Measurements from ENCODE around the gene ETV6. TPM values are rescaled to one million over a fixed set of nuclear protein-coding genes. Genes with fewer than 3 reads are reported as not detected.
A peak's percentile ranks its signal among the peaks of the same experiment; 100 is the strongest.

ETV6 gene
- total RNA-seq, 2 experiments from 2014 or later = 28.5 to 30.2 TPM

- CTCF ChIA-PET = interaction anchor here (0.7 kb wide), 1 partner anchor 10 kb away, joined by 4 read pairs; no protein-coding TSS in a partner anchor
- Mint-ChIP-seq H3K9me3 (no peaks in the 10 kb centered on the region), H3K27me3 (no peaks in the 10 kb centered on the region)
Observed at GRCh38 chr12:11808931-11809330, 159.5 kb downstream of the ETV6 start.

GRCh38 chr12:11810206-11810545 is 160.7 kb downstream of the ETV6 start:
- Histone ChIP-seq H3K27me3 (ENCODE audit: control insufficient read depth in 1 of 2, insufficient read depth in 2 of 2, low read length in 2 of 2) (no peaks in the 10 kb centered on the region), H3K36me3 (ENCODE audit: insufficient read depth, low read length) (no peaks in the 10 kb centered on the region), H3K9me3 (ENCODE audit: control insufficient read depth in 1 of 2, insufficient read depth in 1 of 2, low read length in 2 of 2) (no peaks in the 10 kb centered on the region), H3K4me3 (ENCODE audit: low read length) (no peak overlapping the region), H3K4me1 (ENCODE audit: insufficient read depth, low read length) (peaks cover 29% of the 10 kb centered on the region), H3K27ac (ENCODE audit: low read depth in 1 of 2, low read length in 2 of 2) (no peak overlapping the region)
- DNase-seq (no peak), ATAC-seq (ENCODE audit: poor library complexity) (no peak)
- ChIA-PET CTCF (interaction anchor here (0.6 to 0.7 kb wide), 2 partner anchors 15 to 229 kb away, joined by 3 to 4 read pairs; no protein-coding TSS in a partner anchor), POLR2A (no interaction called here)
- Mint-ChIP-seq H3K4me3 (no peak overlapping the region), H3K27me3 (no peaks in the 10 kb centered on the region), H3K4me1 (ENCODE audit: low read depth) (peaks cover 86% of the 10 kb centered on the region), H3K9me3 (no peaks in the 10 kb centered on the region), H3K36me3 (ENCODE audit: low read depth) (no peaks in the 10 kb centered on the region), H3K27ac (no peak overlapping the region)
- intact Hi-C loops (cut with DNase I, micrococcal nuclease) = loop anchor here in 1 of 2 experiments (5.0 to 10.0 kb wide), 2 partner anchors 225 to 228 kb away; no protein-coding TSS in a partner anchor
- no peak for TF ChIP-seq CTCF (IDR thresholded peaks at IDR 0.05)

More at GRCh38 chr12:11808931-11809330, 159.5 kb downstream of the ETV6 start:
- Histone ChIP-seq H3K4me1 (ENCODE audit: insufficient read depth, low read length) (peaks cover 23% of the 10 kb centered on the region), H3K27me3 (ENCODE audit: control insufficient read depth in 1 of 2, insufficient read depth in 2 of 2, low read length in 2 of 2) (no peaks in the 10 kb centered on the region), H3K9me3 (ENCODE audit: control insufficient read depth in 1 of 2, insufficient read depth in 1 of 2, low read length in 2 of 2) (no peaks in the 10 kb centered on the region), H3K4me3 (ENCODE audit: low read length) (no peak overlapping the region), H3K36me3 (ENCODE audit: insufficient read depth, low read length) (no peaks in the 10 kb centered on the region), H3K27ac (ENCODE audit: low read depth in 1 of 2, low read length in 2 of 2) (no peak overlapping the region)
- H3K4me3 Mint-ChIP-seq = no peak overlapping the region
- peaks cover 82% of the 10 kb centered on the region for H3K4me1 Mint-ChIP-seq (ENCODE audit: low read depth)
- intact Hi-C loops (cut with DNase I, micrococcal nuclease) = no loop called here
- POLR2A ChIA-PET = interaction anchor here (0.9 kb wide), 1 partner anchor 12 kb away, joined by 3 read pairs; no protein-coding TSS in a partner anchor
- ATAC-seq (ENCODE audit: poor library complexity) (no peak), DNase-seq (no peak)
- peak overlapping the region; percentile 21 for H3K27ac Mint-ChIP-seq
- H3K36me3 Mint-ChIP-seq (ENCODE audit: low read depth) = no peaks in the 10 kb centered on the region
- no peak for TF ChIP-seq CTCF (IDR thresholded peaks at IDR 0.05)

- POLR2A ChIA-PET = no interaction called here
- H3K4me3 ChIP-seq (ENCODE audit: low read length) = no peak overlapping the region
- no peaks in the 10 kb centered on the region for H3K9me3 ChIP-seq (ENCODE audit: control insufficient read depth in 1 of 2, insufficient read depth in 1 of 2, low read length in 2 of 2)
- H3K36me3 Mint-ChIP-seq (ENCODE audit: low read depth) = no peaks in the 10 kb centered on the region
- intact Hi-C loops (cut with DNase I, micrococcal nuclease) = loop anchor here in 1 of 2 experiments (5.0 to 10.0 kb wide), 2 partner anchors 224 to 229 kb away; no protein-coding TSS in a partner anchor
- CTCF ChIA-PET = interaction anchor here (1.0 kb wide), 1 partner anchor 222 kb away, joined by 4 read pairs; no protein-coding TSS in a partner anchor
- ATAC-seq (ENCODE audit: poor library complexity) = no peak
- no peak for DNase-seq
- H3K27me3 ChIP-seq (ENCODE audit: control insufficient read depth in 1 of 2, insufficient read depth in 2 of 2, low read length in 2 of 2) = no peaks in the 10 kb centered on the region
- no peaks in the 10 kb centered on the region for H3K9me3 Mint-ChIP-seq
- H3K4me3 Mint-ChIP-seq = no peak overlapping the region
- no peaks in the 10 kb centered on the region for H3K36me3 ChIP-seq (ENCODE audit: insufficient read depth, low read length)
- H3K27me3 Mint-ChIP-seq = no peaks in the 10 kb centered on the region
- H3K4me1 ChIP-seq (ENCODE audit: insufficient read depth, low read length) = peaks cover 29% of the 10 kb centered on the region
- no peak overlapping the region for H3K27ac Mint-ChIP-seq
- H3K4me1 Mint-ChIP-seq (ENCODE audit: low read depth) = peaks cover 78% of the 10 kb centered on the region
- no peak overlapping the region for H3K27ac ChIP-seq (ENCODE audit: low read depth in 1 of 2, low read length in 2 of 2)
- no peak for TF ChIP-seq CTCF (IDR thresholded peaks at IDR 0.05)
Observed at GRCh38 chr12:11811008-11811407, 161.5 kb downstream of the ETV6 start.
